GM13976 (cell line): ENCODE data around the gene SERINC2.
A peak's percentile ranks its signal among the peaks of the same experiment; 100 is the strongest.

Experiments used
- DNase-seq: peaks from one replicate; pipeline ENCODE4 v3.0.0; 2012; ENCODE audit warnings: low spot score
- CTCF ChIP-seq: IDR thresholded peaks from 2 replicates; pipeline ENCODE4 v1.5.1; 2012; ENCODE audit warnings: borderline replicate concordance, mild to moderate bottlenecking; ENCODE audit not compliant: insufficient read depth; ENCODE audit errors: extremely low read depth, missing control alignments, control extremely low read depth
- in situ Hi-C: fragments of 300-500 bp; cut with MboI; formaldehyde crosslinking; loops from one replicate; pipeline ENCODE4 v1.12.0; 2022; ENCODE audit warnings: low sequenced_read_pairs, mixed read lengths, inconsistent platforms; ENCODE audit not compliant: unreplicated experiment

Gene SERINC2

DNA sequence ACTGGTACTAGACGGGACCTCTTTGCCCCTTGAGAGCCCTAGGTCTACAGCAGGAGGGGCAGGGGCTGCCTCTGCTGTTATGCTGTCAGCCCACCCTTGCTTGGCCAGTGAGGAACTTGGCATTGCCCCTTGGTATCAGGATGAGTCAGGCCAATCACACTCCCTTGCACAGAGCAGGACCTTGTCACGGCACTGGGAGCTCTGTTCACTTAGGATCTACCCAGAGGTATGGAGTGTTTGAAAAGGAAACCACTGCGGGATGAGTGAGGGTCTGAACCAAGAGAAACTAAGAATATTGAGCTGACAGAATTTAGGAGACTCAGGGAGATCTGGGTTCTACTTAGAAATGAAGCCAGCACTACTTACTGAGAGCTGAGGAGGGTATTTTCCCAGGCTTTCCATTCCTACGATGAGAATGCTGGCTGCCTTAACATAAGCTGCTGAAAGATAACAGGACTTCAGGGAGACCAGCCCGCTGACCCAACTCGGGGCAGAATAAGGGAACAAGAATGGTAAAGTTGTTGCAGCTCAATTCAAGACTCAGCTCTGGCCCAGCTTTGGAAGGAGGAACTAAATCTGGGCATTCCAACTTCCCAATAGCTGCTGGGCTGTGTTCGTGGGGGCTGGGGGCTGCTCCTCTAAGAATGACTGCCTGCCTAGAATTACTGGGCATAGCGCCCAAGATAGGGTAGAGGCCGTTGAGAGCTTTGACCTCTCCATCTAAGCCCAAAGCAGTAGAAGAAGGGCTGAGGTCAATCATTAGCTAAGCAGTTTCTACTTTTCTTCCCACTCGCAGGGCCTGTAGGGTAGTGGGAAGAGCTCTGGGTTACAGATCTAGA, 41.7 kb upstream of the SERINC2 start:
- in situ Hi-C loops: no loop called here
- no peak for TF ChIP-seq CTCF

GRCh38 chr1:31372051-31372450, 41.0 kb upstream of the SERINC2 start:
- in situ Hi-C loops: no loop called here
- TF ChIP-seq CTCF: no peak
- DNase-seq: no peak

More for the DNA sequence above, 41.7 kb upstream of the SERINC2 start:
- no peak for DNase-seq

DNA sequence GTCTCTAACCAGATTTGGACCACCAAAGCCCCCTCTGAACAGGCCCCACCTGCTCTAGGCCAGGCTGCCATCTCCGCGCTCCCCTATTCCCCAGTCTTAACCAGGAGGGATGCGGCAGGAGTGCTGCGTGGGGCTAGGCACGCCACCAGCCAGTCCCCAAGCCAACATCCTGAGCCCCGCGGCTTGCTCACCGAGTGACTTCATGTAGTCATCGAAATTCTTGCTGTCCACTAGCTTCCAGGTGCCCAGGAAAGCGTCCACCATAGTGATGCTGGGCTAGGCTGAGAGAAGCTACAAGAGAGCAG, 40.3 kb upstream of the SERINC2 start:
- in situ Hi-C loops: no loop called here
- no peak for TF ChIP-seq CTCF
- no peak for DNase-seq

GRCh38 chr1:31373056-31373896, 39.7 kb upstream of the SERINC2 start, which contains the start of gene FABP3:
Gene FABP3, minus strand, starts transcription at chr1:31373076. Its CDS starts 62 bp downstream, at chr1:31373014.
- in situ Hi-C loops: no loop called here
- no peak for TF ChIP-seq CTCF
- DNase-seq: peak; percentile 73

- DNase-seq: no peak
- in situ Hi-C loops: no loop called here
- no peak for TF ChIP-seq CTCF
Observed at GRCh38 chr1:31373897-31374486, 39.0 kb upstream of the SERINC2 start.

- no peak for DNase-seq
- in situ Hi-C loops: no loop called here
- no peak for TF ChIP-seq CTCF
Observed at GRCh38 chr1:31374511-31375196, 38.4 kb upstream of the SERINC2 start.
